ENCODE results near the gene TOM1L1.

Gene TOM1L1

DNA sequence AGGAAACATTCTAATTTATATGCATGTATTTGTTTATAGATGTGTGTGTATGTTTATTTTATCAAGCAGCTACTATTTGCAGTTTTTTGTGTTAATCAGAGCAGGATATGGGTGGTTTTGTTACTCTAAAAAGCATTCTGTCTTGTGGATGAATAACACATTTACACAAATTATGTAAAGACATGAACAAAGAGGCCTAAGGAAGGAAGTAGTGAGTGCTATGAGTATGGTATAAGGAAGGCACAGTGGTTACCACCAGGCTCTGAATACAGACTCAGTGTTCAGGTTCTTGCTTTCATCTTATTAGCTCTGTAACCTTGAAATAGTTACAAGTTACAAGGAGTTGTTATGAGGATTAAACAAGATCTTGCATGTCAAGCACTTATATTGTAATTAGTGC is 101.8 kb downstream of the TOM1L1 start:
- no peak for DNase-seq

DNA sequence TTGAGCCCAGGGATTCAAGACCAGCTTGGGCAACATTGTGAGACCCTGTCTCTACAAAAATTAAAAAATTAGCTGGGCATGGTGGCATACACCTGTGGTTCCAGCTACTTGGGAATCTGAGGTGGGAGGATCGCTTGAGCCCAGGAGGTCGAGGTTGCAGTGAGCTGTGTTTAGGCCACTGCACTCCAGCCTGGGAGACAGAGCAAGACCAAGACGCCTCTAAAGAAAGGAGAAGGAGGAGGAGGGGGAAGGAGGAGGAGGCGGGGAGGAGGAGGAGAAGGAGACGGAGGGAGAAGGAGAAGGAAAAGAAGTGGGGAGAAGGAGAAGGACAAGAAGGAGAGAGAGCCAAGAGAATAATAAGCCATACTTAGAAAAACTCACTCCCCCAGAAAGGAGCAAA is 103.8 kb downstream of the TOM1L1 start:
- DNase-seq: no peak

DNA sequence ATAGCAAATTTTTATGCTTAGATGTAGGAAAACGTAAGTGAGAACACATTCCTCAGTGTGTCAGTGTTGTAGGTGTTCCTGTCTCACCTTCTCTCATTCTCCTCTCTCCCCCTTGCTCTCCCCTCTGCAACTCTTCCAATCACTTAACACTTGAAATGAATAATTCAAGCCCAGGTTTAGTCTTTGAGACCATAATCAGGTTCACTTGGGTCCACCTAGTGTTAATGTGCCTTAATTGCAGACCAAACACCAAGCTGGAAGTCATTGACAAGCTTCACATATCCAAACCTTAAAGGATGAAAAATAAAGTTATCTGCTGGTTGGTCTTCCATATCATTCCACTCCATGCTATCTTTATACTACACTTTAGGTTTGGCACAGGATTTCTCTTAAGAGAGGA is 104.9 kb downstream of the TOM1L1 start:
- no peak for DNase-seq

Data from CD4-positive, alpha-beta T cell treated with Interleukin-12 subunit alpha and Interleukin-12 subunit beta, for 1 hour (primary cell).